ENCODE results near the gene CYP8B1.

- no peak for TF ChIP-seq POLR2A (IDR thresholded peaks at IDR 0.05)
- TF ChIP-seq CTCF (IDR thresholded peaks at IDR 0.05), result no peak
- TF ChIP-seq EP300 (IDR thresholded peaks at IDR 0.05), result no peak
Measured at GRCh38 chr3:42826141-42826540, 49.5 kb downstream of the CYP8B1 start.

All from stomach (tissue), 4 donors.